Prostate gland (tissue), 2 donors: ENCODE measurements around the gene PDZRN3. TPM values are rescaled to one million over a fixed set of nuclear protein-coding genes. Genes with fewer than 3 reads are reported as not detected.

Experiments used
- DNase-seq: peaks from one replicate; pipeline ENCODE4 v3.0.0-alpha.2; 2019; ENCODE audit warnings: low spot score
- H3K27ac ChIP-seq, 2 donors: fragments of 200-600 bp; sonication (generic); 2 replicates each; pipeline ENCODE4 v1.5.1; 2017 to 2019
- H3K27me3 ChIP-seq: fragments of 200-600 bp; sonication (generic); replicated peaks from 2 replicates; pipeline ENCODE4 v1.5.1; 2019; ENCODE audit not compliant: insufficient read depth
- H3K36me3 ChIP-seq, 2 donors: fragments of 200-600 bp; sonication (generic); 1 replicate in 1 of 2; 2 replicates in 1 of 2; pipeline versions ENCODE4 v1.5.1 to v1.8.1; 2017 to 2019
- H3K4me1 ChIP-seq: fragments of 200-600 bp; sonication (generic); replicated peaks from 2 replicates; pipeline ENCODE4 v1.5.1; 2019
- H3K4me3 ChIP-seq, 2 donors: fragments of 200-600 bp; sonication (generic); 2 replicates each; pipeline ENCODE4 v1.5.1; 2017 to 2019
- H3K9me3 ChIP-seq: fragments of 200-600 bp; sonication (generic); 2 replicates; pipeline ENCODE4 v1.5.1; 2017
- CTCF ChIP-seq, 4 experiments: fragments of 200-600 bp in 2 of 4; fragments of 450-650 bp in 2 of 4; sonication (generic) in 2 of 4; IDR thresholded peaks; 1 replicate in 3 of 4; 2 replicates in 1 of 4; pipeline ENCODE4 v1.5.1; 2016 to 2019; ENCODE audit warnings: antibody characterized with exemption in 4 of 4, mild to moderate bottlenecking in 2 of 4, moderate library complexity in 2 of 4
- POLR2A ChIP-seq: fragments of 450-650 bp; IDR thresholded peaks from one replicate; pipeline ENCODE4 v1.6.1; 2016; ENCODE audit warnings: antibody characterized with exemption, mild to moderate bottlenecking
- POLR2AphosphoS5 ChIP-seq: sonication (generic); formaldehyde crosslinking; IDR thresholded peaks from one replicate; pipeline ENCODE4 v1.6.1; 2017; ENCODE audit warnings: antibody characterized with exemption
- WGBS: methylation state at CpG from one replicate; pipeline ENCODE4 v1.1.5; 2018; 5-methylcytosine and 5-hydroxymethylcytosine counted together
- intact Hi-C: fragments of 100-400 bp; cut with DNase I; formaldehyde crosslinking; loops from one replicate; pipeline ENCODE4 v1.14.2; 2022
- total RNA-seq, 2 donors: library from RNA; depleted of rRNA; stranded (reverse); fragments of >200 nt; gene quantifications; one replicate each; pipeline ENCODE4 v1.1.0, GENCODE V29; 2016

PDZRN3 gene
- total RNA-seq, 2 donors from 2014 or later: 80.9 to 143 TPM

- no peaks in the 10 kb centered on the region for H3K9me3 ChIP-seq
- no peak for DNase-seq
- no peaks in the 10 kb centered on the region for H3K36me3 ChIP-seq
- H3K4me3 ChIP-seq: no peak overlapping the region
- WGBS: 67% methylated on average over 7 of the region's 7 CpGs
- TF ChIP-seq CTCF (IDR thresholded peaks at IDR 0.05): no peak
- no peak for TF ChIP-seq POLR2AphosphoS5
- no peak for TF ChIP-seq POLR2A
- intact Hi-C loops: no loop called here
- H3K4me1 ChIP-seq: no peaks in the 10 kb centered on the region
- H3K27ac ChIP-seq: no peak overlapping the region
- no peaks in the 10 kb centered on the region for H3K27me3 ChIP-seq
Measured at GRCh38 chr3:73411545-73411944, 213.2 kb downstream of the PDZRN3 start.

DNA sequence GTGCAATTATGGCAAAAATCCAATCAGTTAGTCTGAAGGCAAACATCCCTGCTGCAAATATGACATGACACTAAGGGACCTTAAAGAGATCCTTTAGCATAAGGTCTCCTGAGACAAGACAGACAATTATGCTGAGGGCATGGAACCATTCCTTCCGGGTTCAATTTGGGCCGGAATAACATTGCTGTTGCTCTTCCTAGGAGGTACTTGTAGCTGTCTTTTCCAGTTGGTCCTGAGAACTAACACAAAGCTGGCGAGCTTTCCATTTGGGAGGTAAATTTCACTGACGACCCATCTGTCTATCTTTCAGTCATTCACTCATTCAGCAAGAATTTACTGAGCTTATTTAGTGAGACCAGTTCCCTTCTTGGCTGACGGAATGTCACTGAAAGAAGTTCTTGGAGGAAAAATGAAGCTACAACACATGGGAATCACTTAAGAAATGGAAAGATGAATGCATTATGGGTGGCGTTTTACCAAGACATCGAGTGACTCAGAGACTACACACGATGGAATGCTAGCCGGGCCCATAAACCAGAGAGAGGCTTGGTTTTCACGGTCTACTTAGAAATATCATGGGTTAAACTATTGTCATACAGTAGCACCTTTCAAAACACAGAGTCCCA lies 215.5 kb downstream of the PDZRN3 start:
- DNase-seq: no peak
- Histone ChIP-seq H3K27ac (no peak overlapping the region), H3K9me3 (no peaks in the 10 kb centered on the region), H3K36me3 (no peaks in the 10 kb centered on the region), H3K27me3 (no peaks in the 10 kb centered on the region), H3K4me3 (no peak overlapping the region), H3K4me1 (no peaks in the 10 kb centered on the region)
- intact Hi-C loops: no loop called here
- 52% methylated on average over 10 of the region's 10 CpGs for WGBS
- TF ChIP-seq POLR2A (no peak), CTCF (IDR thresholded peaks at IDR 0.05) (no peak), POLR2AphosphoS5 (no peak)

- DNase-seq: no peak
- H3K36me3 ChIP-seq: no peaks in the 10 kb centered on the region
- H3K27me3 ChIP-seq: no peaks in the 10 kb centered on the region
- WGBS: 58% methylated on average over 10 of the region's 10 CpGs
- H3K9me3 ChIP-seq: no peaks in the 10 kb centered on the region
- H3K4me3 ChIP-seq: no peak overlapping the region
- no peak overlapping the region for H3K27ac ChIP-seq
- TF ChIP-seq POLR2AphosphoS5 (no peak), CTCF (IDR thresholded peaks at IDR 0.05) (no peak), POLR2A (no peak)
- no peaks in the 10 kb centered on the region for H3K4me1 ChIP-seq
- intact Hi-C loops: no loop called here
Measured at GRCh38 chr3:73408634-73409033, 216.1 kb downstream of the PDZRN3 start.

- Histone ChIP-seq H3K27me3 (no peaks in the 10 kb centered on the region), H3K36me3 (no peaks in the 10 kb centered on the region), H3K4me3 (no peak overlapping the region), H3K9me3 (no peaks in the 10 kb centered on the region), H3K4me1 (no peaks in the 10 kb centered on the region), H3K27ac (peak overlapping the region in 1 of 2 donors; percentile 15)
- WGBS: 72% methylated on average over 2 of the region's 2 CpGs
- intact Hi-C loops: no loop called here
- no peak for DNase-seq
- TF ChIP-seq POLR2AphosphoS5 (no peak), CTCF (IDR thresholded peaks at IDR 0.05) (no peak), POLR2A (no peak)
Measured at GRCh38 chr3:73407577-73407976, 217.2 kb downstream of the PDZRN3 start.

DNA sequence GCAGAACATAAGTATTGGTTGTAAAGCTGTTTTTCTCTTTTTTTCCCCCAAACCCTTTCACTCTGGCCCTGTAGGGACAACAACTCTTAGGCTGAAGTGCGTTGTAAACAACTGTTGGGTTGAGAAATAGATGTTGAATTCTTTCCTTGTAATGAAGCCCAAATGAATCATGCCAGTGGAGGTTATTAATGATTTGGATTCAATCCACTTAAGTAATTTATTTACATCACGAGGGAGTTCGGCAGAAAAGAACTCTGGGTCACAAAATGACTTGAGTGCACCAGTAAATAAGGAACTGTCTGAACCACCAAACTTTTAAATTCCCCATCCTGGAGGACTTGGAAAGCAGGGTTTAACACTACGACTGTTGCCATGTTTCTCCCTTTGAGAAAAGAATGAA lies 218.9 kb downstream of the PDZRN3 start:
- Histone ChIP-seq H3K9me3 (no peaks in the 10 kb centered on the region), H3K4me1 (no peaks in the 10 kb centered on the region), H3K27ac (peak overlapping the region; percentile 15 to 23), H3K27me3 (no peaks in the 10 kb centered on the region), H3K36me3 (no peaks in the 10 kb centered on the region), H3K4me3 (no peak overlapping the region)
- no peak for DNase-seq
- TF ChIP-seq POLR2AphosphoS5 (peak; percentile 17), CTCF (IDR thresholded peaks at IDR 0.05) (no peak), POLR2A (no peak)
- intact Hi-C loops: no loop called here
- WGBS: 49% methylated on average over 4 of the region's 4 CpGs
